Esophagus muscularis mucosa (tissue), 4 donors: ENCODE results near the gene FXYD5.

Source experiments
- CTCF ChIP-seq, 3 experiments: fragments of 200-600 bp in 2 of 3; fragments of 450-650 bp in 1 of 3; sonication (generic) in 2 of 3; IDR thresholded peaks; one replicate each; pipeline ENCODE4 v1.5.1; 2017 to 2019; ENCODE audit warnings: antibody characterized with exemption in 3 of 3, mild to moderate bottlenecking in 2 of 3, moderate library complexity in 1 of 3
- EP300 ChIP-seq: sonication (generic); formaldehyde crosslinking; IDR thresholded peaks from one replicate; pipeline ENCODE4 v1.6.1; 2017; ENCODE audit warnings: antibody characterized with exemption
- POLR2A ChIP-seq: fragments of 450-650 bp; IDR thresholded peaks from one replicate; pipeline ENCODE4 v1.6.1; 2017; ENCODE audit warnings: antibody characterized with exemption, moderate library complexity, mild to moderate bottlenecking, low read depth
- POLR2AphosphoS5 ChIP-seq, 2 donors: sonication (generic); formaldehyde crosslinking; IDR thresholded peaks; one replicate each; pipeline ENCODE4 v1.6.1; 2017; ENCODE audit warnings: antibody characterized with exemption in 2 of 2

GRCh38 chr19:35143818-35144217 is 10.7 kb upstream of the FXYD5 start:
- TF ChIP-seq CTCF (IDR thresholded peaks at IDR 0.05) (no peak), POLR2A (no peak), POLR2AphosphoS5 (IDR thresholded peaks at IDR 0.05) (no peak), EP300 (no peak)
